Measurements from ENCODE around the gene MRPL37.
A peak's percentile ranks its signal among the peaks of the same experiment; 100 is the strongest.

Gene MRPL37

DNA sequence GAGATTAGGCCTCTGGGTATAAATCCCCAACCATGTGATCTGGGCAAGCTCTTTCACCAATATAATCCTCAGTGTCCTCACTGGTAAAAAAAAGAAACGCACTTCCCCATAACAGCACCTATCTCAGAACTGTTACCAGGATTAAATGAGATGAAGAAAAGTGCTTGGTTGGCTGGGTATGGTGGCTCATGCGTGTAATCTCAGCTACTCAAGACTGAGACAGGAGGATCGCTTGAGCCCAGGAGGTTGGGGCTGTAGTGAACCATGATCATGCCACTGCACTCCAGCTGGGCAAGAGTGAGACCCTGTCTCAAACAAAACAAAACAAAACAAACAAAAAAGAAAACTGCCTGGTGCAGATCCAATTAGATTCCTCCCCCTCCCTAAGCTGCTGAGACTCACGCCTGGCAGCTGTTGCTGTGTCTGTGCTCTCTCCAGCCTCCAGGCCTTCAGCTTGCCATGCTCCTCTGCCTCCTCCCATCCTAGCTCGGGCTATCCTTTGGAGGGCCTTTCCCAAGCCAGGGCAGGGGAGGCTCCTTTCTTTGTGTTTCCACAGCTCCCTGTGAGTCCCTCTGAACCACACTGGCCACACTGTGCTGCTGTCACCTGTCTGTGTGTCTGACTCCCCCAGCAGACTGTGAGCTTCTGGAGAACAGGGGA lies 19.1 kb upstream of the MRPL37 start:
- H3K4me3 ChIP-seq (ENCODE audit: low read depth, low read length), result no peak overlapping the region
- TF ChIP-seq, protein P1, sequence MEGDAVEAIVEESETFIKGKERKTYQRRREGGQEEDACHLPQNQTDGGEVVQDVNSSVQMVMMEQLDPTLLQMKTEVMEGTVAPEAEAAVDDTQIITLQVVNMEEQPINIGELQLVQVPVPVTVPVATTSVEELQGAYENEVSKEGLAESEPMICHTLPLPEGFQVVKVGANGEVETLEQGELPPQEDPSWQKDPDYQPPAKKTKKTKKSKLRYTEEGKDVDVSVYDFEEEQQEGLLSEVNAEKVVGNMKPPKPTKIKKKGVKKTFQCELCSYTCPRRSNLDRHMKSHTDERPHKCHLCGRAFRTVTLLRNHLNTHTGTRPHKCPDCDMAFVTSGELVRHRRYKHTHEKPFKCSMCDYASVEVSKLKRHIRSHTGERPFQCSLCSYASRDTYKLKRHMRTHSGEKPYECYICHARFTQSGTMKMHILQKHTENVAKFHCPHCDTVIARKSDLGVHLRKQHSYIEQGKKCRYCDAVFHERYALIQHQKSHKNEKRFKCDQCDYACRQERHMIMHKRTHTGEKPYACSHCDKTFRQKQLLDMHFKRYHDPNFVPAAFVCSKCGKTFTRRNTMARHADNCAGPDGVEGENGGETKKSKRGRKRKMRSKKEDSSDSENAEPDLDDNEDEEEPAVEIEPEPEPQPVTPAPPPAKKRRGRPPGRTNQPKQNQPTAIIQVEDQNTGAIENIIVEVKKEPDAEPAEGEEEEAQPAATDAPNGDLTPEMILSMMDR (IDR thresholded peaks at IDR 0.05; ENCODE audit: low read depth, low read length), result no peak

DNA sequence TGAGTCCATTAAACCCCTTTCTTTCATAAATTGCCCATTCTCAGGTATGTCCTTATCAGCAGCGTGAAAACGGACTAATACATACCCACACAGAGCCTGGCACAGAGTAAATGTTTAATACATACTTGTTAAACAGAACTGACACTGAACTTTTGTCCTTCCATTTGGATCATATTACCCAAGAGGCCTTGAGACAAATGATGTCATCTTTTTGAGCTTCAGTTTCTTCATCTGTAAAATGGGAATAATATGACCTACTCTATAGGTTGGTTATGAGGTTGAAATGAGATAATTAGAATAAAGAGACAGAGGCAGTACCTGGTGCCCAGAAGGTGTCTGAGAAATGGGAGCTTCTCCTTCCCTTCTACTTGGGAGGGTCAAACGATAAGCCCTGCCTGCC lies 13.9 kb upstream of the MRPL37 start:
- TF ChIP-seq, protein P1 (IDR thresholded peaks at IDR 0.05; ENCODE audit: low read depth, low read length), result no peak
- no peak overlapping the region for H3K4me3 ChIP-seq (ENCODE audit: low read depth, low read length)

DNA sequence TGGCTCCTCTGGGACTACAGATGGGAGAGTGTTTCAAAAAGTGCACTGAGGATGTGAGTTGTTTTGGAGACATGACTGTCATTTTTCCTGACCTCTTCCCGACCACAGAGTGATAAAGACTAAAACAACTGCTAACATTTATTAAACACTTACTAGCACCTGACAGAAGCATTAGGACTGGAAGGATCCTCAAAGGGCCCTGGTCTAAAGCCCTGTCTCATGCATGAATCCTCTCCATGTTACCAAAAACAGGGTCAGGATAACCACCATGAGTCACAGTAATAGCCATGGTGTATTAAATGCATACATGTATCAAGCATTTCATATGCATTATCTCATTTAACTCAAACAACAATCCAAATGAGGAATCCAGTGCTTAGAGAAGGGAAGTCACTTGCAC lies 11.7 kb upstream of the MRPL37 start:
- TF ChIP-seq, protein P1 (IDR thresholded peaks at IDR 0.05; ENCODE audit: low read depth, low read length), result no peak
- no peak overlapping the region for H3K4me3 ChIP-seq (ENCODE audit: low read depth, low read length)

DNA sequence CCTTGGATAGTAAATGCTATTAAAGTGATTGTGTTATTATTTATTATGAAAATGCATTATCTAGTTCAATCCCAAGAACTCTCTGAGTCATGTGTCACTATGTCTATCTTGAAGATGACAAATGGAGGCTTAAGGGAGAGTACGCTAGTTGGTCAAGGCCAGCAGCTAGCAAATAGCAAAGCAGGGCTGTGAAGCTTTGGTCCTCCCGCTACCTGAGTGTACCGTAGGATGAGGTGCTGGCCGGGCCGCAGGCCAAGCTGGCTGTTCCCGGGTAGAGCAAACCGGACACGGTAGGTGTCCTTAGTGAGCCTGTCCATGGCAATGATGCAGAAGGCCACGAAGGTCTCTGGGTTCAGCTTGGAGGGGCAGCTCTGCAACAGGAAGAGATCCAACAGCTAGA lies 9.4 kb upstream of the MRPL37 start:
- no peak overlapping the region for H3K4me3 ChIP-seq (ENCODE audit: low read depth, low read length)
- TF ChIP-seq, protein P1 (IDR thresholded peaks at IDR 0.05; ENCODE audit: low read depth, low read length), result no peak

DNA sequence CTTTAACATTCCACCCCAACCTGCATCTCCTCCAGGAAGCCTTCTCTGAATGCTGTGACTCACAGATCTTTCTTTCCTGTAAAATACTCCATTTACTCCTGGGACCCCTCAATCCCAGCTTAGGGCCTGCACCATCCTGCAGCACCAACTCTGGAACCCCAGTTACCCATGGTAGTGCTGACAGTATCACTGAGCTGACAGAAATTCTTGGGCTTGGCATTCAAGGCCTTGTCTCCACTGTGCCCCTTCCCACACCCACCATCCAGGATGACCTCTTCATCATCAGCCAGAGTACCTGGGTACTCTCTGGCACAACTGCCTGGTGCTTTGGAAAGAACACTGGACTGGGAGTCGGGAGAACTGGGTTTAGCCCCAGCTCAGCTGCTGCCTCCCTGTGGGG lies 8.4 kb upstream of the MRPL37 start:
- H3K4me3 ChIP-seq (ENCODE audit: low read depth, low read length), result no peak overlapping the region
- TF ChIP-seq, protein P1 (IDR thresholded peaks at IDR 0.05; ENCODE audit: low read depth, low read length), result no peak

DNA sequence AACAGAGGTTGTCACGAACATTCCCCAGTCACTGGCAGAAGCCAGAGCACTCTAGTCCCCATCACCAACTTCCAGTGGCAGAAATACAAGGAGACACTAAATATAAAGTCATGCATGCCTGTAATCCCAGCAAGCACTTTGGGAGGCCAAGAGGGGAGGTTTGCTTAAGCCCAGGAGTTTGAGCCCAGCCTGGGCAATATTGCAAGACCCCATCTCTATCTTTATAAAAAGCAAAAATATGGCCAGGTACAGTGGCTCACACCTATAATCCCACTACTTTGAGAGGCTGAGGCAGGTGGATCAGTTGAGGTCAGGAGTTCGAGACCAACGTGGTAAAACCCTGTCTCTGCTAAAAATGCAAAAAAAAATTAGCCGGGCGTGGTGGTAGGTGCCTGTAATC lies 6.5 kb upstream of the MRPL37 start:
- no peak overlapping the region for H3K4me3 ChIP-seq (ENCODE audit: low read depth, low read length)
- TF ChIP-seq, protein P1 (IDR thresholded peaks at IDR 0.05; ENCODE audit: low read depth, low read length), result no peak

DNA sequence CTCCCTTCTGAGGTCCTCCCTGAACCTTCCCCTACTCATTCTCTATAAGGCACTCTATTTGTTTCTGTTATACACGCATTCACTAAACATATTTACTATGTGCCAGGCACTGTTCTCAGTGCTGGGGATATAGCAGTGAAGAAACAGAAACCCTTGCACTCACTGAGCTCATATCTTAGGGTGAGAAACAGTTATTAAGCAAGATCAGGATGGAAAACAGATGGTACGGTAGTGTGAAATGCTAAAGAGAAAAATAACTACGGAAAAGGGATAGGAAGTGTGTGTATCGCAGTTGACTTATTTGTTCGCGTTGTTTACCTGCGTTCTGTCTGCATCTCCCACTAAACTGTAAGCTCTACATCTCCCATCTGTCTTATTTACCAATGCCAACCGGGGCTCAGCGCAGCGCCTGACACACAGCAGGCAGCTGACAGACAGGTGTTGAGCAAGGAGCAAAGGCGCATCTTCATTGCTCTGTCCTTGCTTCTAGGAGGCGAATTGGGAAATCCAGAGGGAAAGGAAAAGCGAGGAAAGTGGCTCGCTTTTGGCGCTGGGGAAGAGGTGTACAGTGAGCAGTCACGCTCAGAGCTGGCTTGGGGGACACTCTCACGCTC lies 709 bp upstream of the MRPL37 start:
- TF ChIP-seq, protein P1 (IDR thresholded peaks at IDR 0.05; ENCODE audit: low read depth, low read length), result no peak
- peak overlapping the region; percentile 97 for H3K4me3 ChIP-seq (ENCODE audit: low read depth, low read length)

All from WI38 (cell line).